NB4 (cell line): ENCODE measurements around the gene RNF141.

ENCODE experiments used
- MAX ChIP-seq: IDR thresholded peaks from 2 replicates; pipeline ENCODE4 v1.6.1; 2011; ENCODE audit warnings: low read depth, low read length
- POLR2A ChIP-seq: IDR thresholded peaks from 2 replicates; pipeline ENCODE4 v1.6.1; 2011; ENCODE audit warnings: mild to moderate bottlenecking; ENCODE audit not compliant: insufficient read length; ENCODE audit errors: extremely low read depth
- TF ChIP-seq, protein P1 (sequence below): IDR thresholded peaks from one replicate; pipeline ENCODE4 v1.5.1; 2012; ENCODE audit warnings: low read depth, low read length

DNA sequence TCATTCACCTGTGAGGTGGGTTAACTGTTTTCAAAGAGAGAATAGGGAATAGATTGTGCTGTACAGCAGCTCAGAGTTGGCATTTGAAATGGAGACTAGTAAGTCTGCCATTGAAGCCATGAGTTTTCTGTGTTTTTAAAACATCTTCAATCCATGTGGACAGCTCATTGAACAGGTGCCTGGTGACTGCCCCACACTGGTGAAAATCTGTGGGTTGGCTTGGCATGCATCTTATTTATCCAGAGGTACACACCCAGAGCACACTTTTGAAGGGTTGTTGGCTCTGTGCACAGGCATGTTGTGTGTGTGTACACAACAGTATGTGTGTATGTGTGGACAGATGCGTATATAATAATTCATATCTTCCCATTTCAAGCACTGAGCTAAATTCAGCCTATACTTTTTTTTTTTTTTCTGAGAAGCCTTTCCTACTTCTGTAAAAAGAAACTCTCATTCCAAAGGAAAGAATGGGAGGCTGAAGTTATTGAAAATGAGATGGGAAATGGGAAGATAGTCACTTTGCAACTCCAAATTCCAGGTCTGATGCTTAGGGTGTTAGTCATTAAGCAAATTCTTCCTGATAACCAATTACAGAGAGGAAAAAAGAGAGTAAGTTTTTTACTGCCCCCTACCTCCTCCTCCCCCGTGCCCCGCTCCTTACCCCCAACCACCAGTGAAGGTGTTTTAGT lies 34.5 kb upstream of the RNF141 start:
- no peak for TF ChIP-seq POLR2A
- TF ChIP-seq, protein P1, sequence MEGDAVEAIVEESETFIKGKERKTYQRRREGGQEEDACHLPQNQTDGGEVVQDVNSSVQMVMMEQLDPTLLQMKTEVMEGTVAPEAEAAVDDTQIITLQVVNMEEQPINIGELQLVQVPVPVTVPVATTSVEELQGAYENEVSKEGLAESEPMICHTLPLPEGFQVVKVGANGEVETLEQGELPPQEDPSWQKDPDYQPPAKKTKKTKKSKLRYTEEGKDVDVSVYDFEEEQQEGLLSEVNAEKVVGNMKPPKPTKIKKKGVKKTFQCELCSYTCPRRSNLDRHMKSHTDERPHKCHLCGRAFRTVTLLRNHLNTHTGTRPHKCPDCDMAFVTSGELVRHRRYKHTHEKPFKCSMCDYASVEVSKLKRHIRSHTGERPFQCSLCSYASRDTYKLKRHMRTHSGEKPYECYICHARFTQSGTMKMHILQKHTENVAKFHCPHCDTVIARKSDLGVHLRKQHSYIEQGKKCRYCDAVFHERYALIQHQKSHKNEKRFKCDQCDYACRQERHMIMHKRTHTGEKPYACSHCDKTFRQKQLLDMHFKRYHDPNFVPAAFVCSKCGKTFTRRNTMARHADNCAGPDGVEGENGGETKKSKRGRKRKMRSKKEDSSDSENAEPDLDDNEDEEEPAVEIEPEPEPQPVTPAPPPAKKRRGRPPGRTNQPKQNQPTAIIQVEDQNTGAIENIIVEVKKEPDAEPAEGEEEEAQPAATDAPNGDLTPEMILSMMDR = no peak
- no peak for TF ChIP-seq MAX
